ENCODE data around the gene REEP2. TPM values are rescaled to one million over a fixed set of nuclear protein-coding genes. Genes with fewer than 3 reads are reported as not detected.

Gene REEP2
- total RNA-seq, 2 experiments from 2014 or later = 3.9 to 5.1 TPM

DNA sequence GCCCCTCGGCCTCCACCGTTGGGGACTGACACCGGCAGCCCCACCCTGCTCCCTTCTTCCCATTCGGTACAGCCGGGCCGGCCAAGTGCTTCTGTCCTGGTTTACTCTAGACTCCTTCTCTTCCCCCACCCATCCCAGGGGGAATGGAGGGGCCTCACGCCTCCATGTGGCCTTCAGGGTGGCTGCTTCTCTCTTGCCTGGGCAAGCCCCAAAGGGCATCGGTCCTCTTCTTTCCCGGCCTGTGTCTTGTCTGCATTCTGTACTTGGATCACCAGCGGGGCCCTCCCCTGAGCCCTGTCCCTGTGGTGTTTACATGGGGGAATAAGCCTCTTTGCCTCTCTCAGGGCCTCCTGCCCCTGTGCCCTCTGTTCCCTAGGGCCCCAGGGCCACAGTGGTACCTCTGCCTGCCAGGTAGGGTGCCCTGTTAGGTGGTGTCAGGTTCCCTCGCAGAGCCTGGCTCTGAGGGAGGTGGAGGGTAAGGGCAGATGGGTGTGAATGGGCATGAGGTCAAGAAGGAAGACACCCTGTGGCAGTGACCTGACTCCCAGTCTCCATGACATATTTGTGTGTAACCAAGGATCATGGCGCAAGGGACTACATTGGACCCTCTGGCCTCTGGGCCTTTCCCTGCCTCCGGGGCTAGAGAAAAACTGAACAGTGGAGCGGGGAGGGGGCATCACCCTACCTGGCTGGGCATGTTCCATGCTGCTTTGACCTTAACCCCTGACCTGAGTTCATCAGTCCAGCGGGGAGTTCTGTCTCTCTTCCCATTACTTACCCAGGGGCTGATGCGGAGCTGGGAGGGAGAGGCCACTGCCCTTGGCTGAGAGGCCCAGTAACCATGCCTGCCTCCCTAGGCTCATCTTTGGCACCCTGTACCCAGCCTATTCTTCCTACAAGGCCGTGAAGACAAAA lies 1.6 kb downstream of the REEP2 start:
- H3K4me1 ChIP-seq (ENCODE audit: insufficient read depth, low read length, poor library complexity, severe bottlenecking) = no peaks in the 10 kb centered on the region
- ChIA-PET CTCF (ENCODE audit: unreplicated experiment) (no interaction called here), POLR2A (no interaction called here)
- H3K36me3 ChIP-seq (ENCODE audit: insufficient read depth, low read length) = peaks cover 13% of the 10 kb centered on the region
- no peaks in the 10 kb centered on the region for H3K79me2 ChIP-seq (ENCODE audit: insufficient read depth, low read depth, low read length)
- H3K4me3 ChIP-seq (ENCODE audit: low read depth, low read length, poor library complexity, severe bottlenecking) = no peak overlapping the region
- H3K4me2 ChIP-seq (ENCODE audit: low read length) = no peak overlapping the region
- H2AFZ ChIP-seq (ENCODE audit: low read length) = no peak overlapping the region
- intact Hi-C loops (cut with micrococcal nuclease; ENCODE audit: unreplicated experiment) = no loop called here
- H3K9me3 ChIP-seq (ENCODE audit: low read length) = no peaks in the 10 kb centered on the region
- TF ChIP-seq EZH2phosphoT487 (IDR thresholded peaks at IDR 0.05; ENCODE audit: borderline replicate concordance, low read depth, low read length) = no peak
- TF ChIP-seq CTCF (conservative IDR thresholded peaks at IDR 0.05; ENCODE audit: low read length) = no peak
- H4K20me1 ChIP-seq (ENCODE audit: insufficient read depth, low read length) = no peaks in the 10 kb centered on the region
- no TSS peak for BruUV-seq (replicated peaks)
- H3K27ac ChIP-seq (ENCODE audit: low read depth, low read length, poor library complexity, severe bottlenecking) = no peak overlapping the region
- no peaks in the 10 kb centered on the region for H3K9me2 ChIP-seq (ENCODE audit: insufficient read depth, low read length)
- DNase-seq (ENCODE audit: low spot score) = no peak

GRCh38 chr5:138441221-138441620 lies 2.4 kb downstream of the REEP2 start:
- DNase-seq (ENCODE audit: low spot score) = no peak
- no TSS peak for BruUV-seq (replicated peaks)
- Histone ChIP-seq H4K20me1 (ENCODE audit: insufficient read depth, low read length) (no peaks in the 10 kb centered on the region), H2AFZ (ENCODE audit: low read length) (no peak overlapping the region), H3K36me3 (ENCODE audit: insufficient read depth, low read length) (peaks cover 5% of the 10 kb centered on the region), H3K27ac (ENCODE audit: low read depth, low read length, poor library complexity, severe bottlenecking) (no peak overlapping the region), H3K4me3 (ENCODE audit: low read depth, low read length, poor library complexity, severe bottlenecking) (no peak overlapping the region), H3K79me2 (ENCODE audit: insufficient read depth, low read depth, low read length) (no peaks in the 10 kb centered on the region), H3K9me2 (ENCODE audit: insufficient read depth, low read length) (no peaks in the 10 kb centered on the region), H3K4me2 (ENCODE audit: low read length) (no peak overlapping the region), H3K4me1 (ENCODE audit: insufficient read depth, low read length, poor library complexity, severe bottlenecking) (no peaks in the 10 kb centered on the region), H3K9me3 (ENCODE audit: low read length) (no peaks in the 10 kb centered on the region)
- POLR2A ChIA-PET = no interaction called here
- TF ChIP-seq EZH2phosphoT487 (IDR thresholded peaks at IDR 0.05; ENCODE audit: borderline replicate concordance, low read depth, low read length) (no peak), CTCF (conservative IDR thresholded peaks at IDR 0.05; ENCODE audit: low read length) (no peak)
- intact Hi-C loops (cut with micrococcal nuclease; ENCODE audit: unreplicated experiment) = no loop called here
- CTCF ChIA-PET (ENCODE audit: unreplicated experiment) = interaction anchor here (0.6 kb wide), 1 partner anchor 25 kb away, joined by 3 read pairs; no protein-coding TSS in a partner anchor

Measured in OCI-LY7 (cell line).